Neuronal stem cell (in vitro differentiated cells): Measurements from ENCODE around the gene AVPR2.

ENCODE experiments used
- DNase-seq: peaks from one replicate; pipeline ENCODE4 v3.0.0-alpha.2; 2013; ENCODE audit warnings: low spot score
- H2AFZ ChIP-seq: one replicate; pipeline ENCODE4 v1.6.1; 2013; ENCODE audit warnings: mild to moderate bottlenecking, low read length, inconsistent platforms
- H2AK5ac ChIP-seq: 2 replicates; pipeline ENCODE4 v1.6.1; 2013; ENCODE audit warnings: low read depth, mild to moderate bottlenecking, inconsistent platforms, low read length, moderate library complexity, mixed read lengths
- H2BK120ac ChIP-seq: 2 replicates; pipeline ENCODE4 v1.6.1; 2013; ENCODE audit warnings: low read depth, mild to moderate bottlenecking, inconsistent platforms, low read length, moderate library complexity, mixed read lengths
- H2BK12ac ChIP-seq: one replicate; pipeline ENCODE4 v1.6.1; 2013; ENCODE audit warnings: low read length, inconsistent platforms
- H2BK15ac ChIP-seq: 2 replicates; pipeline ENCODE4 v1.6.1; 2013; ENCODE audit warnings: mild to moderate bottlenecking, low read length, inconsistent platforms, mixed read lengths
- H2BK5ac ChIP-seq: one replicate; pipeline ENCODE4 v1.6.1; 2013; ENCODE audit warnings: inconsistent platforms, mild to moderate bottlenecking, low read length, moderate library complexity
- H3K14ac ChIP-seq: one replicate; pipeline ENCODE4 v1.6.1; 2013; ENCODE audit warnings: low read length, inconsistent platforms
- H3K18ac ChIP-seq: 2 replicates; pipeline ENCODE4 v1.6.1; 2013; ENCODE audit warnings: low read length, inconsistent platforms
- H3K23ac ChIP-seq: 2 replicates; pipeline ENCODE4 v1.6.1; 2013; ENCODE audit warnings: low read depth, mild to moderate bottlenecking, mixed read lengths, low read length, inconsistent platforms; ENCODE audit not compliant: poor library complexity
- H3K27ac ChIP-seq: replicated peaks from 3 replicates; pipeline ENCODE4 v1.5.1; 2013; ENCODE audit warnings: low read length, inconsistent platforms
- H3K27me3 ChIP-seq, 3 experiments: 2 replicates each; pipeline ENCODE4 v1.6.1; 2013; ENCODE audit warnings: low read length in 3 of 3, mild to moderate bottlenecking in 2 of 3, inconsistent platforms in 1 of 3, low read depth in 1 of 3, mixed read lengths in 1 of 3, moderate library complexity in 1 of 3; ENCODE audit not compliant: control insufficient read depth in 3 of 3, insufficient read depth in 3 of 3
- H3K36me3 ChIP-seq, 2 donors: replicated peaks in 1 of 2; 2 replicates each; pipeline ENCODE4 v1.6.1; 2013; ENCODE audit warnings: low read length in 2 of 2; ENCODE audit not compliant: control insufficient read depth in 2 of 2, insufficient read depth in 2 of 2
- H3K4ac ChIP-seq: 2 replicates; pipeline ENCODE4 v1.6.1; 2013; ENCODE audit warnings: inconsistent platforms, mild to moderate bottlenecking, low read length, moderate library complexity
- H3K4me1 ChIP-seq, 2 donors: 1 replicate in 1 of 2; 2 replicates in 1 of 2; pipeline ENCODE4 v1.6.1; 2013; ENCODE audit warnings: low read length in 2 of 2, low read depth in 1 of 2; ENCODE audit not compliant: control insufficient read depth in 2 of 2, insufficient read depth in 1 of 2
- H3K4me2 ChIP-seq: one replicate; pipeline ENCODE4 v1.6.1; 2013; ENCODE audit warnings: mild to moderate bottlenecking, low read length, inconsistent platforms; ENCODE audit not compliant: insufficient read depth, poor library complexity, severe bottlenecking
- H3K4me3 ChIP-seq, 2 donors: 2 replicates each; pipeline ENCODE4 v1.5.1; 2013; ENCODE audit warnings: low read length in 2 of 2, mild to moderate bottlenecking in 2 of 2, inconsistent platforms in 1 of 2, moderate library complexity in 1 of 2
- H3K79me1 ChIP-seq: one replicate; pipeline ENCODE4 v1.6.1; 2013; ENCODE audit warnings: low read depth, mild to moderate bottlenecking, inconsistent platforms, low read length, moderate library complexity
- H3K9ac ChIP-seq: one replicate; pipeline ENCODE4 v1.6.1; 2013; ENCODE audit warnings: mild to moderate bottlenecking, low read depth, low read length, inconsistent platforms; ENCODE audit not compliant: poor library complexity
- H3K9me3 ChIP-seq, 2 donors: replicated peaks in 1 of 2; 2 replicates each; pipeline versions ENCODE3 to v1.6.1; 2013; ENCODE audit warnings: low read length in 2 of 2, mild to moderate bottlenecking in 2 of 2, inconsistent platforms in 1 of 2, low read depth in 1 of 2, mixed read lengths in 1 of 2, moderate library complexity in 1 of 2; ENCODE audit not compliant: control insufficient read depth in 2 of 2, insufficient read depth in 1 of 2
- H4K8ac ChIP-seq: one replicate; pipeline ENCODE4 v1.6.1; 2013; ENCODE audit warnings: low read depth, mild to moderate bottlenecking, inconsistent platforms, low read length, moderate library complexity
- H4K91ac ChIP-seq: one replicate; pipeline ENCODE4 v1.6.1; 2013; ENCODE audit warnings: low read length, low read depth, mild to moderate bottlenecking, inconsistent platforms; ENCODE audit not compliant: poor library complexity
- WGBS, 2 donors: extraction: QIAGEN DNeasy Blood & Tissue Kit; methylation state at CpG; one replicate each; pipeline ENCODE4 v1.1.7; 2013; ENCODE audit warnings: missing lambda C conversion rate in 2 of 2, mixed read lengths in 1 of 2; ENCODE audit not compliant: insufficient read length in 2 of 2, insufficient replicate concordance in 1 of 2; ENCODE audit errors: extremely low coverage in 2 of 2; 5-methylcytosine and 5-hydroxymethylcytosine counted together

Gene AVPR2

DNA sequence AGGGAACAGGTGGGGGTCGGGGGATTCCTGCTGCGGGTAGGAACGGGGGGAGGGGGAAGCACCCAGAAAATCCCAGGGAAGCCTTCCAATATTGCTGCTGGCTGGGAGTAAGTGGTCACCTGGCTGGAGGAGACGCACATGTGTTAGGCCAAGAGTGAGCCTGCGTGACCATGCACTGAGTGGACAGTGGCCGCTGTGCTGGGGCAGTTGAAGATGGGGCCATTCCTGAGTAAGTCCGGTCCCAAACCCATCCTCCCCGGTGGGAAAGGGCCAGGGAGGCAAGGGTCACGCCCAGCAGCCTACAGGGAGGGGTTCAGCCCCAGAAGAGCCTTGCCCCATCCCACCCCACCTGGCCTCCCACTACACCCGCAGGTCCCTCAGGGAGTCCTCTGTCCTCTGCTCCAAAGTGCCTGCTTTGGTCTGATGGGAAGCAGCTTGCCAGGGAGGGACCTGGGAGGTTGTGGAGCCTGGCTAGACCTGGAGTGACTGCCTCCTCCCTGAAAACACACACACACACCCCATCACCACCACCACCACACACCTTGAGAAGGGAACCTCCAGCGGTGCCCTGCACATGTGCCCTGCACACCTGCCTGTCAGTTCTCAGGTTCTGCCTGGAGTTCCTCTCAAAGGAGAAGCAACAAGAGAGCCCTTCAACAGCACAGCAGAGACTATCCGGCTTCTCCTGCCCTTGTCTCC, 24.6 kb upstream of the AVPR2 start:
- Histone ChIP-seq H3K4ac (no peak overlapping the region), H3K23ac (no peak overlapping the region), H3K9me3 (no peaks in the 10 kb centered on the region), H3K4me2 (no peak overlapping the region), H2BK5ac (peak overlapping the region; percentile 53), H2AFZ (no peak overlapping the region), H2AK5ac (peak overlapping the region; percentile 86), H2BK15ac (peak overlapping the region; percentile 85), H4K91ac (no peak overlapping the region), H4K8ac (no peak overlapping the region), H2BK12ac (no peak overlapping the region), H3K4me1 (peaks cover 34 to 68% of the 10 kb centered on the region in 2 donors), H3K27ac (no peak overlapping the region), H3K79me1 (peaks cover 1% of the 10 kb centered on the region), H2BK120ac (peak overlapping the region; percentile 17), H3K27me3 (peaks cover 0 to 27% (median 8%) of the 10 kb centered on the region in 3 experiments), H3K9ac (no peak overlapping the region), H3K18ac (peak overlapping the region; percentile 92), H3K4me3 (peak overlapping the region in 1 of 2 donors; percentile 33), H3K14ac (no peak overlapping the region), H3K36me3 (no peaks in the 10 kb centered on the region)
- DNase-seq, result no peak
- no CpG with 5 or more reads among the region's 12 CpGs for WGBS, 2 donors

DNA sequence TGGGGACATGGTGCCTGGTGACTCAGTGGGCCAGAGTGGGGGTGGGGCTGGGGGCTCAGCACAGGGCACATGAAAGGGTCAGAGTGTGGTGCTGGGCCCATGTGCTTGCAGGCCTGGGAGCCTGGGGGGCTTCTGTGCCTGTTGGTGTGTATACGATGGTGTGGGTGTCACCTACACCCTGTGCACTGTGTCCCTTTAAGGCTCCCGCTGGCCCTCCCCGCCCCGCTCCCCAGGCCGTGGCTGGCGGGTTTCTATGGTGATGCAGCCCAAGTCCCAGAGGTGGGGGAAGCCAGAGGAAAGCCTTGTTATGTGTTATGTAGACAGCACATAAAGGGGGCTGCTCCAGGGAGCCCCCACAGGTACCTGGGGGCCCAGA, 24.0 kb upstream of the AVPR2 start:
- H3K4me2 ChIP-seq, result no peak overlapping the region
- peaks cover 33 to 73% of the 10 kb centered on the region in 2 donors for H3K4me1 ChIP-seq
- no peak overlapping the region for H3K4me3 ChIP-seq
- no peak overlapping the region for H3K18ac ChIP-seq
- no peak overlapping the region for H2BK12ac ChIP-seq
- DNase-seq, result no peak
- H3K9ac ChIP-seq, result no peak overlapping the region
- no peak overlapping the region for H2BK15ac ChIP-seq
- no peak overlapping the region for H3K27ac ChIP-seq
- no peak overlapping the region for H3K14ac ChIP-seq
- H4K91ac ChIP-seq, result no peak overlapping the region
- H2BK120ac ChIP-seq, result no peak overlapping the region
- peaks cover 1% of the 10 kb centered on the region for H3K79me1 ChIP-seq
- H3K23ac ChIP-seq, result no peak overlapping the region
- no peak overlapping the region for H2BK5ac ChIP-seq
- no peaks in the 10 kb centered on the region for H3K9me3 ChIP-seq
- peaks cover 0 to 31% (median 13%) of the 10 kb centered on the region in 3 experiments for H3K27me3 ChIP-seq
- no peaks in the 10 kb centered on the region for H3K36me3 ChIP-seq
- no peak overlapping the region for H4K8ac ChIP-seq
- no peak overlapping the region for H2AK5ac ChIP-seq
- H3K4ac ChIP-seq, result no peak overlapping the region
- WGBS, 2 donors, result no CpG with 5 or more reads among the region's 6 CpGs
- no peak overlapping the region for H2AFZ ChIP-seq

DNA sequence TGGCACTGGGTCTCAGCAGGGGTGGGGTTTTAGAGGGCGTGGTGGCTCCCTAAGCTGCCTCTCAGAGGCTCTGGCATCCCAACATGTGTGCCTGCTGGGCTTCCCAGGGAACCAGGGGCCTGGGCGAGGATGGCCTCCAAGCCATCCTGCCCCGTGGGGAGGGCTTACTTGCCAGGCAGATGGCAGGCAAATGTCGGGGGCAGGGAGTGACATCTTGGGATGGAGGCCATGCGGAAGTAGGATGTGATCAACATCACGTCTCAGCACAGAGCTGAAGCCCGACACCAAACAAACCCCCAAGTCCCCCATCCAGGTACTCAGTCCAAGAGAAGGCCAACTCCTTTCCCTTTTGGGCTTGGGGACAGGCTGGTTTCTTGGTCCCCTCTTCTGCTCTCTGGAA, 23.2 kb upstream of the AVPR2 start:
- DNase-seq, result no peak
- no CpG with 5 or more reads among the region's 7 CpGs for WGBS, 2 donors
- Histone ChIP-seq H3K4me2 (no peak overlapping the region), H3K23ac (no peak overlapping the region), H3K36me3 (no peaks in the 10 kb centered on the region), H3K79me1 (peaks cover 1% of the 10 kb centered on the region), H3K9ac (no peak overlapping the region), H2BK120ac (no peak overlapping the region), H3K27ac (no peak overlapping the region), H2BK15ac (no peak overlapping the region), H3K4me1 (peaks cover 30 to 70% of the 10 kb centered on the region in 2 donors), H2AK5ac (no peak overlapping the region), H3K4me3 (no peak overlapping the region), H2BK12ac (no peak overlapping the region), H3K9me3 (no peaks in the 10 kb centered on the region), H4K8ac (no peak overlapping the region), H3K18ac (no peak overlapping the region), H2BK5ac (no peak overlapping the region), H3K27me3 (peaks cover 0 to 31% (median 13%) of the 10 kb centered on the region in 3 experiments), H3K4ac (no peak overlapping the region), H2AFZ (no peak overlapping the region), H3K14ac (no peak overlapping the region), H4K91ac (no peak overlapping the region)

GRCh38 chrX:153882086-153882498, 22.4 kb upstream of the AVPR2 start:
- peaks cover 0 to 31% (median 19%) of the 10 kb centered on the region in 3 experiments for H3K27me3 ChIP-seq
- no peak overlapping the region for H2BK15ac ChIP-seq
- H2BK120ac ChIP-seq, result no peak overlapping the region
- H4K91ac ChIP-seq, result no peak overlapping the region
- H4K8ac ChIP-seq, result no peak overlapping the region
- no CpG with 5 or more reads among the region's 8 CpGs for WGBS, 2 donors
- H2BK12ac ChIP-seq, result peak overlapping the region; percentile 6
- H3K9me3 ChIP-seq, result no peaks in the 10 kb centered on the region
- no peak overlapping the region for H3K4ac ChIP-seq
- no peaks in the 10 kb centered on the region for H3K36me3 ChIP-seq
- H3K14ac ChIP-seq, result no peak overlapping the region
- H2BK5ac ChIP-seq, result no peak overlapping the region
- H2AFZ ChIP-seq, result peak overlapping the region; percentile 43
- DNase-seq, result no peak
- H3K4me2 ChIP-seq, result no peak overlapping the region
- peak overlapping the region; percentile 71 for H3K18ac ChIP-seq
- H3K27ac ChIP-seq, result no peak overlapping the region
- peak overlapping the region; percentile 46 for H2AK5ac ChIP-seq
- no peak overlapping the region for H3K4me3 ChIP-seq
- H3K79me1 ChIP-seq, result peaks cover 1% of the 10 kb centered on the region
- H3K23ac ChIP-seq, result no peak overlapping the region
- H3K9ac ChIP-seq, result no peak overlapping the region
- peaks cover 30 to 75% of the 10 kb centered on the region in 2 donors for H3K4me1 ChIP-seq
